Erythroblast (primary cell): ENCODE results near the gene RSU1.

Experiments
- GATA1 ChIP-seq: IDR thresholded peaks from 2 replicates; pipeline ENCODE4 v1.6.1; 2011; ENCODE audit warnings: low read depth, mild to moderate bottlenecking, control low read depth, low read length, moderate library complexity
- POLR2A ChIP-seq: IDR thresholded peaks from 2 replicates; pipeline ENCODE4 v1.6.1; 2011; ENCODE audit warnings: mild to moderate bottlenecking, low read length

- TF ChIP-seq POLR2A (no peak), GATA1 (no peak)
Measured at GRCh38 chr10:16795410-16796073, 21.7 kb downstream of the RSU1 start.
